ENCODE measurements around the gene SHISAL1.

Gene SHISAL1

GRCh38 chr22:44291265-44291664, 21.5 kb downstream of the SHISAL1 start:
- Mint-ChIP-seq H3K36me3 (ENCODE audit: low read depth) (no peaks in the 10 kb centered on the region), H3K4me1 (ENCODE audit: low read depth) (no peaks in the 10 kb centered on the region), H3K27ac (no peak overlapping the region), H3K4me3 (no peak overlapping the region), H3K27me3 (ENCODE audit: low read depth) (peaks cover 5% of the 10 kb centered on the region), H3K9me3 (peaks cover 4% of the 10 kb centered on the region)

DNA sequence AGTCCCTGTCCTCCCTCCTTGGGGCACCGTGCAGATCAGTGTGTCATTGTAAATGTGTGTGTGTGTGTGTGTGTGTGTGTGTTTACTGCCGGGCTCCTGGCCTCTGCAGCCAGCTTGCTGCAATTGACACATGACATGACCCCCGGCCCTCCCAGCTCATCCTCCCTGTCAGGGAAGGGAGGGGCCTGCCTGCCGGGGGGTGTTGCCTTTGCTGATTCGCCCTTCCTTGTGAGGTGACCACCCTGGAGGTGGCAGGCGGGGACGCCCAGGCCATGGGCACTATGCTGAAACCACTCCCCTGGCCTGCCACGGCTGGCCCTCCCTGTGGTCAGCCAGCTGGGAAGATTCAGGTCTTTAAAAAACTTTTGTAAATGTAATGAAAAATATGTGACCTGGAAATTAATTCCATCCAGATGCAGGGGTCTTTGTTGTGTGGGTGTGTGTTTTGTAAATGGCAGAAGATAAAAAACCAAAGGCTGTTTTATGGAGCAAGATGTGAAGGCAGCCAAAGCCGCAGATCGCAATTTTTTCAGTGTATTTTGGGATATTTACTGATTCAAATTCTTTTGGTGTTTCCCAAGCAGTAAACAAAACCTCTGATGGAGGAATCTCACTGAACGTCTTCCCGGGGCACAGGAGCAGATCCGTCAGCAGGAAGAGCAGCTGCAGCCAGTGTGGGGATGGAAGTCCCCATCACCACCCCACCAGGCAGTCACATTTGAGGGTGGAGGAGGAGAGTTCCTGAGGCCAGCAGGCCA, 23.2 kb downstream of the SHISAL1 start:
- Mint-ChIP-seq H3K9me3 (peaks cover 4% of the 10 kb centered on the region), H3K27ac (no peak overlapping the region), H3K27me3 (ENCODE audit: low read depth) (no peaks in the 10 kb centered on the region), H3K4me3 (no peak overlapping the region), H3K36me3 (ENCODE audit: low read depth) (no peaks in the 10 kb centered on the region), H3K4me1 (ENCODE audit: low read depth) (no peaks in the 10 kb centered on the region)

DNA sequence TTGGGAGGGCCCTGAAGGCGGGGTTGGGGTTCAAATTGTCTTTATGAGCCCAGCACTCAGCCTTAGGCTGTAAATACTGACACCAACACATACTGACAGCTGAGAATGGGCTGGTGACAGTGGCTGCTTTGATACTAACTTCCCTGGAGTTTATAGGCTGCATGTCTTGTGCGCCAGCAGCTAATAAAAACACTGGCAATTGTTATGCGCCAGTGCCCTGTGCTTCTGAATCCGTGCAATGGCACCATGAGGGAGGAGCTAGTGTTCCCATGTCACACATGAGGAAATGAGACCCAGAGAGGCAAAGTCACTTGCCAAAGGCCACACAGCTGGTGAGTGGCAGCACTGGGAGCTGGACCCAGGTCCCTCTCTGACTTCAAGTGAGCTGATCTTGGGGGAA, 23.8 kb downstream of the SHISAL1 start:
- peaks cover under 1% of the 10 kb centered on the region for H3K9me3 Mint-ChIP-seq
- H3K4me3 Mint-ChIP-seq, result no peak overlapping the region
- no peak overlapping the region for H3K27ac Mint-ChIP-seq
- no peaks in the 10 kb centered on the region for H3K36me3 Mint-ChIP-seq (ENCODE audit: low read depth)
- no peaks in the 10 kb centered on the region for H3K4me1 Mint-ChIP-seq (ENCODE audit: low read depth)
- no peaks in the 10 kb centered on the region for H3K27me3 Mint-ChIP-seq (ENCODE audit: low read depth)

GRCh38 chr22:44287741-44288140, 25.0 kb downstream of the SHISAL1 start:
- H3K9me3 Mint-ChIP-seq, result no peaks in the 10 kb centered on the region
- no peak overlapping the region for H3K4me3 Mint-ChIP-seq
- no peaks in the 10 kb centered on the region for H3K4me1 Mint-ChIP-seq (ENCODE audit: low read depth)
- H3K27ac Mint-ChIP-seq, result no peak overlapping the region
- no peaks in the 10 kb centered on the region for H3K27me3 Mint-ChIP-seq (ENCODE audit: low read depth)
- H3K36me3 Mint-ChIP-seq (ENCODE audit: low read depth), result no peaks in the 10 kb centered on the region

DNA sequence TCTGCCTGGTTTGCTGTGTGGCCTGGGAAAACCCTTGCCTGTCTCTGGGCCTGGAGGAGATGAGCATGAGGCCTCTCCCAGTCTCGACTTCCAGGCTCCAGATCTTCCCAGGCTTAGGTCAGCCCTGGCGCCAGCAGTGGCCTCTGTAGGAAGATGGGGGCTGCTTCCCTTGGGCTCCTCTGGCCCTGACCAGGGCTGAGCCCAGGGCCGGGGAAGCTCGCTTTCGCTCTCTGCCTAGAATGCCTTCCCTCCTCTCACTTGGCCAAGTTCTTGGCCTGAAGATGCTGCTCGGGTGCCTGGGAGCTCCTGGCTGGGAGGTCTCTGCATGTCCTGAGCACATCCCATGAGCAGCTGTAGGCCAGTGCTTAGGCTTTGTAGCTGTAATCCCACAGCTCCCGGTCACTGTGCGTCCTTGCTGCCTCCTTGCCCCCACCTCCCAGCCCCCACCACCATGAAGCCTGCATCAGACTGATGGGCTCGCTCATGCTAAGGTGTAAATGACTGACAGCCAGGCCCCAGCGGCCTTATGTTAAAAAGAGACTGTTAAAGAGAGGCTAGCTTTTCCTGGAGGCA, 25.5 kb downstream of the SHISAL1 start:
- no peak overlapping the region for H3K4me3 Mint-ChIP-seq
- no peaks in the 10 kb centered on the region for H3K27me3 Mint-ChIP-seq (ENCODE audit: low read depth)
- no peak overlapping the region for H3K27ac Mint-ChIP-seq
- no peaks in the 10 kb centered on the region for H3K9me3 Mint-ChIP-seq
- H3K36me3 Mint-ChIP-seq (ENCODE audit: low read depth), result no peaks in the 10 kb centered on the region
- no peaks in the 10 kb centered on the region for H3K4me1 Mint-ChIP-seq (ENCODE audit: low read depth)

DNA sequence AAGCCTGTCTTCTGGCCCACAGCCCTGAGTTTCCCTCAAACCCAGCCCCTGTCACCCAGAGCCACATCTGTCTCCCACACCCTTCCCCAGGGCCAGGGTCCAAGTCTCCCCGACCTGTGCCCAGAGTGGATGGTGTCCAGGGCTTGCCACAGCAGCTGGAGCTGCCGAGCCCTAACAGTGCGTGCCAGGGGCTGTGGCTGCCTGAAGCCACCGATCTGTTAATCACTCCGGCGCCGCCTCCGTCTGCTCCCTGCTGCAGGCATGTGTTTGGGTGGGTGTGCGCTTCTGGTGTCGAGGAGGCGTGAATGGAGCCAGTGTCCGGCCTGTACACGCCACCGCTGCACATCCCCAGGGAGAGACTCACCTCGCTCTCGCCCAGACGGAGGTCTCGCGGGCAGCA, 26.1 kb downstream of the SHISAL1 start:
- no peak overlapping the region for H3K27ac Mint-ChIP-seq

DNA sequence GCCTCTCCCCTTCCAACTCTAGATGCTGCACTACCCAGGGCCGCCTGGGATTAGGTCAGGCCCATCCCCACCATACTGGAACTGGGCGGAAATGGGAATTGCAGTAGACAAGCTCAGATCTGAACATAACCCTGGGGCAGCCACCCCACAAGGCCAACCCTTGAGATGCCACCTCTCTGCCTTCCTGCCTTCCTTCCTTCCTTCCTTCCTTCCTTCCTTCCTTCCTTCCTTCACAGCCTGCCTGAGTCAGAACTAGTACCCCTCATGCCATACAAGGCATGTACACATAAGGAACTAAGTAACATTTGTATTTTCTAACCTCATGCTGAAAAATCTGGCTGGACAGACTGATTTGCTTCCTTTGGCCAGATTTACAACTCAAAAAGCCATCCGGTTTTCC, 28.0 kb downstream of the SHISAL1 start:
- Mint-ChIP-seq H3K4me3 (no peak overlapping the region), H3K27ac (no peak overlapping the region), H3K4me1 (ENCODE audit: low read depth) (no peaks in the 10 kb centered on the region), H3K36me3 (ENCODE audit: low read depth) (no peaks in the 10 kb centered on the region), H3K9me3 (no peaks in the 10 kb centered on the region), H3K27me3 (ENCODE audit: low read depth) (no peaks in the 10 kb centered on the region)

More for the DNA sequence above, 26.1 kb downstream of the SHISAL1 start:
- H3K4me1 Mint-ChIP-seq (ENCODE audit: low read depth), result no peaks in the 10 kb centered on the region
- no peaks in the 10 kb centered on the region for H3K27me3 Mint-ChIP-seq (ENCODE audit: low read depth)
- H3K36me3 Mint-ChIP-seq (ENCODE audit: low read depth), result no peaks in the 10 kb centered on the region
- H3K9me3 Mint-ChIP-seq, result no peaks in the 10 kb centered on the region
- H3K4me3 Mint-ChIP-seq, result no peak overlapping the region

DNA sequence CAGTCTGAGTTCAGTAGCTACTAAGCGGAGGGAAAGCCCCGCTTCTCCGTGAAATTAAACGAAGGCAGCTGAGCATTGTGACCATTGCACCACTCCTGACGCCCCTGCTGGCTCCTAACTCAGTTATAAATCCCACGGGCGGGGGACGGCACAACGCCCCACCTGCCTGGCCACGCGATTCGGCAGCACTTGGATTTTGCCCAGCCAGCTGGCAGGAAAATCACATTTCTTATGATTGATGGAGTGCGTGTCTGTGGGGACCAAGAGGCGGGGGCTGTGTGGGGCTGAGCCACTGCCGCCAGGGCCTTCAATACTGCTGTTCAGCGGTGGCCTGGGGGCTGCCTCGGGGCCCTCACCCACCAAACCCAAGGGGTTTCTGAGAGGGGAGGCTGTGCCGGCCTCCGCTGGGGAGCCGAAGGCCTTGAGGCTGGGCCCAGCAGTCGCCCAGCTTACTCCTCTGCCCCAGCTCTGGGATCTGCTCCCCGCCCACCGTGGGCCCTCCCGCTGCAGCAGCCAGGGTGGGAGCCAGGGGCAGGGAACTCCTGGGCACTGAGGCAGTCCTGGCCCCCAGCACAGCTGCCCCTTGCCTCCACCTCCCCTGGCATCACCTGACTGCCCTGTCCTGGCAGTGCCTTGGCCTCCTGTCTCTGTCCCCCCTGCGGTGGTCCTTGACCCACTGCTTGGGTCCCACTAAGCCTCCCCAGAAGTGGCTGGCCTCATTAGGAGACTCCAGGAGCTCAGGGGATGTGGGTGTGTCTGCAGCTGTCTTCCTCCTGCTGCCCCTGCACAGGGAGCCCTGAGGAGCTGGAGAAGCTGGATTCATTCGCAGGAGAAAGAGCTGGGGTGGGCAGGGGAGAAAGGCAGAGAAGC, 30.7 kb downstream of the SHISAL1 start:
- no peak overlapping the region for H3K4me3 Mint-ChIP-seq
- no peak overlapping the region for H3K27ac Mint-ChIP-seq
- H3K27me3 Mint-ChIP-seq (ENCODE audit: low read depth), result no peaks in the 10 kb centered on the region

GRCh38 chr22:44280665-44281188, 32.0 kb downstream of the SHISAL1 start:
- H3K36me3 Mint-ChIP-seq (ENCODE audit: low read depth), result no peaks in the 10 kb centered on the region
- H3K4me3 Mint-ChIP-seq, result no peak overlapping the region
- H3K27ac Mint-ChIP-seq, result no peak overlapping the region
- no peaks in the 10 kb centered on the region for H3K9me3 Mint-ChIP-seq
- H3K27me3 Mint-ChIP-seq (ENCODE audit: low read depth), result no peaks in the 10 kb centered on the region
- H3K4me1 Mint-ChIP-seq (ENCODE audit: low read depth), result no peaks in the 10 kb centered on the region

More for the DNA sequence above, 30.7 kb downstream of the SHISAL1 start:
- H3K36me3 Mint-ChIP-seq (ENCODE audit: low read depth), result no peaks in the 10 kb centered on the region
- H3K9me3 Mint-ChIP-seq, result no peaks in the 10 kb centered on the region
- H3K4me1 Mint-ChIP-seq (ENCODE audit: low read depth), result no peaks in the 10 kb centered on the region

DNA sequence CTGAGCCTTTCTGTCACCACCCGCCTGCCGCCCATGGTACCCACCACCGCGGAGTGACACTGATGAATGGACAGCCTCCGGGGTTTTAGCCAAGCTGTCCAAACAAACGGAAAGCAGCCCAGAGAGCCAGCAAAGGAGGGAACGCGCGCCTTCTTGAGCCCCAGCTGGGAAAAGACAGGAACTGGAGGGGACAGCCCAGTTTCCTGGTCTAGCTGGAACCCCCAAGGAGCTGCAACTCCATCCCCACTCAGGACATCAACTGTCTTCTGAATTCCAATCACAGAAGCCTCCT, 33.7 kb downstream of the SHISAL1 start:
- Mint-ChIP-seq H3K4me3 (no peak overlapping the region), H3K36me3 (ENCODE audit: low read depth) (no peaks in the 10 kb centered on the region)

DNA sequence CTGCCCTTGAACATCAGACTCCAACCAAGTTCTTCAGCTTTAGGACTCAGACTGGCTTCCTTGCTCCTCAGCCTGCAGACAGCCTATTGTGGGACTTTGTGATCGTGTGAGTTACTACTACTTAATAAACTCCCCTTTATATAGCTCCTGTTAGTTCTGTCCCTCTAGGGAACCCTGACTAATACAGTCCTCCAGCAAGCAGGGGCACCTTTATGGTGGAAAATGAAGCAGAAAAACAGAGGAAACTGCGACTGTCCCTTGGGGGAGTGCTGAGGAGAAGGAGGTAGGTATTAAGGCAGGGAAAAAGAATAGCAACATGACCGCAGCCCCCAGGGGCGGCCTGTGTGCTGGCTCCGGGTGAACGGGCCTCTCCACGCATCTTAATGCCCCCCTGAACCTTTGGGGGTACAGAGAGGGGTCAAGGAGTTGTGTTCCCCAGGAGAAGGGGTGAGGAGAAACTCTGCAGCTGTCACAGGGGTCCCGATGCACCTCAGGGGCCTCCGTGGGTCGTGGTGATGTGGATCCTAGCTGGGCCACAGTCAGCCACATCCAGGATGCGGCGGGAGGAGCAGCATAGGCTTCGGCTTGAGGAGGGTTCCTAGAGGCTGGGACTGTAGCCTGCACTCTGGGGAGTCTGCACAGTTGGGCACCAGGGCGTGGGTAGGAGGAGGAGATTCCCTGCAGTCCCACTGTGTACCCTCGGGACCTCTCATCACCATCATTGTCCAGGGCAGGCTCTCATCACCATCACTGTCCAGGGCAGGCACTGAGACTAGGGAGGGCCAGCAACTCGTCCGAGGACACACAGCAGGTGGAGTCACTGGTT, 34.3 kb downstream of the SHISAL1 start:
- H3K27me3 Mint-ChIP-seq (ENCODE audit: low read depth), result no peaks in the 10 kb centered on the region
- H3K36me3 Mint-ChIP-seq (ENCODE audit: low read depth), result no peaks in the 10 kb centered on the region
- no peak overlapping the region for H3K27ac Mint-ChIP-seq

More for the DNA sequence above, 33.7 kb downstream of the SHISAL1 start:
- no peaks in the 10 kb centered on the region for H3K27me3 Mint-ChIP-seq (ENCODE audit: low read depth)
- no peak overlapping the region for H3K27ac Mint-ChIP-seq
- no peaks in the 10 kb centered on the region for H3K9me3 Mint-ChIP-seq
- H3K4me1 Mint-ChIP-seq (ENCODE audit: low read depth), result no peaks in the 10 kb centered on the region

DNA sequence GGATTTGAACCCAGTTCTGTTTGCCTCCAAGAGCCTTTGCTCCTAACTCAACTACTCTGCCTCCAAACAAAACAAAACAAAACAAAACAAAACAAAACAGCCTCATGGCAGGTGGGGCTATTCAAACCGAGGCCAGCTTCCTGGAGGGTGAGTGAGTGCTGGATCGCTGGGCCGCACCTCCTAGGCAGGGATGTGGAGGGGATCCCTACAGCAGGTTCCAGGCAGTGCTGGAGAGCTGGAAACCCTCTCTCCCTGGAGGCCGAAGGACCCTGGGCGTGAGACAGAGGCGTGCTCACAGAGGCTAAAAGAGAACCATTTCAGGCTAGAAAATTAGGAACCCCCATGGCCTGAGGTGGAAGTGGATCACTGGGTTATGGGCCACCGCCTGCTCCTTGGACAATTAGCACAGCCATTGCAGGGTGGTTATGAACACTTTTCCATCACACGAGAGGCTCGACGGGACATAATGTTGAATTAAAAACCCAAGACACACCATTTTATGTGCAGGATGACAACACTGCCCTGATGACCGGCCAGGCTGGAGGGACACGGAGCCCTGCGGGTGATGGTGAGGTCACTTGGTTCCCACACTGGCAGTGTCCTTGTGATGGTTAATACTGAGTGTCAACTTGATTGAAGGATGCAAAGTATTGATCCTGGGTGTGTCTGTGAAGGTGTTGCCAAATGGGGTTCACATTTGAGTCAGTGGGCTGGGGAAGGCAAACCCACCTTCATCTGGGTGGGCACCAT, 35.2 kb downstream of the SHISAL1 start:
- H3K36me3 Mint-ChIP-seq (ENCODE audit: low read depth), result no peaks in the 10 kb centered on the region

More for the DNA sequence above, 34.3 kb downstream of the SHISAL1 start:
- Mint-ChIP-seq H3K9me3 (no peaks in the 10 kb centered on the region), H3K4me3 (no peak overlapping the region), H3K4me1 (ENCODE audit: low read depth) (no peaks in the 10 kb centered on the region)

GRCh38 chr22:44276706-44277356, 35.9 kb downstream of the SHISAL1 start:
- H3K36me3 Mint-ChIP-seq (ENCODE audit: low read depth), result no peaks in the 10 kb centered on the region
- H3K27ac Mint-ChIP-seq, result no peak overlapping the region
- H3K4me1 Mint-ChIP-seq (ENCODE audit: low read depth), result no peaks in the 10 kb centered on the region
- no peak overlapping the region for H3K4me3 Mint-ChIP-seq
- no peaks in the 10 kb centered on the region for H3K27me3 Mint-ChIP-seq (ENCODE audit: low read depth)
- no peaks in the 10 kb centered on the region for H3K9me3 Mint-ChIP-seq

More for the DNA sequence above, 35.2 kb downstream of the SHISAL1 start:
- H3K4me3 Mint-ChIP-seq, result no peak overlapping the region
- H3K27ac Mint-ChIP-seq, result no peak overlapping the region
- H3K4me1 Mint-ChIP-seq (ENCODE audit: low read depth), result no peaks in the 10 kb centered on the region
- H3K9me3 Mint-ChIP-seq, result no peaks in the 10 kb centered on the region
- H3K27me3 Mint-ChIP-seq (ENCODE audit: low read depth), result no peaks in the 10 kb centered on the region
